ENCODE measurements around the gene KCNQ4.

Gene KCNQ4

GRCh38 chr1:40820911-40821693 is 37.5 kb downstream of the KCNQ4 start:
- DNase-seq: no peak

DNA sequence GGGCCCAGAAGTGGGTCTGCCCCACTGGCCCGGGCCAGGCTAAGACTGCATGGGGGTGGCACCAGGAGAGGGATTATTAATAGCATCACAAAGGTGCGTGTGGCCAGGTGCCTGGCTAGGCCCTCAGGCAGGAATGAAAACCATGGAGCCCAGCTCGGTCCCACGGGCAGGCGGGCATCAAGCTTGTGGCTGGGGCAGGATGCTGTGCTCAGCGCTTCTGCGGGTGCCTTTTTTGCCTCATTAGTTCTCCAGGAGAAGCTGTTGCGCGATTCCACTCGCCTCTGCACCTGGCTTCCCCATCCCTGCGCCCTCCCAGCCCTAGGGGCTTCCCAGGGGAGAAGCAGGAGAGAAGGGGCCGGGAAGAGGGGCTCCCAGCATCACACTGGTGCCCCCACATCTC is 39.3 kb downstream of the KCNQ4 start:
- no peak for DNase-seq

- DNase-seq: no peak
Measured at GRCh38 chr1:40823345-40823744, 39.8 kb downstream of the KCNQ4 start.

DNA sequence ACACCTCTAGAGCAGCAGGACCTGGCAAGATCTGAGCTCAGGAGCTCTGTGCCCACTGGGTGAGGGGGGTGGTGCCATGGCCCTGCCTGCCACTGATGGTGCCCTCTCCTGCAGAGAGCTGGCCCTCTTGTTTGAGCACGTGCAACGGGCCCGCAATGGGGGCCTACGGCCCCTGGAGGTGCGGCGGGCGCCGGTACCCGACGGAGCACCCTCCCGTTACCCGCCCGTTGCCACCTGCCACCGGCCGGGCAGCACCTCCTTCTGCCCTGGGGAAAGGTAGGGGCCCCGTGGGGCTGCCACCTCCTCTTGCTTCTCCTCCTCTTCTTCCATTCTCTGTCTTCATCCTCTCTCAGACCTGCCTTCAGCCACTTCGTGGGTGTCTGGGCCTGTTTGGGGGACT is 40.4 kb downstream of the KCNQ4 start:
- no peak for DNase-seq

DNA sequence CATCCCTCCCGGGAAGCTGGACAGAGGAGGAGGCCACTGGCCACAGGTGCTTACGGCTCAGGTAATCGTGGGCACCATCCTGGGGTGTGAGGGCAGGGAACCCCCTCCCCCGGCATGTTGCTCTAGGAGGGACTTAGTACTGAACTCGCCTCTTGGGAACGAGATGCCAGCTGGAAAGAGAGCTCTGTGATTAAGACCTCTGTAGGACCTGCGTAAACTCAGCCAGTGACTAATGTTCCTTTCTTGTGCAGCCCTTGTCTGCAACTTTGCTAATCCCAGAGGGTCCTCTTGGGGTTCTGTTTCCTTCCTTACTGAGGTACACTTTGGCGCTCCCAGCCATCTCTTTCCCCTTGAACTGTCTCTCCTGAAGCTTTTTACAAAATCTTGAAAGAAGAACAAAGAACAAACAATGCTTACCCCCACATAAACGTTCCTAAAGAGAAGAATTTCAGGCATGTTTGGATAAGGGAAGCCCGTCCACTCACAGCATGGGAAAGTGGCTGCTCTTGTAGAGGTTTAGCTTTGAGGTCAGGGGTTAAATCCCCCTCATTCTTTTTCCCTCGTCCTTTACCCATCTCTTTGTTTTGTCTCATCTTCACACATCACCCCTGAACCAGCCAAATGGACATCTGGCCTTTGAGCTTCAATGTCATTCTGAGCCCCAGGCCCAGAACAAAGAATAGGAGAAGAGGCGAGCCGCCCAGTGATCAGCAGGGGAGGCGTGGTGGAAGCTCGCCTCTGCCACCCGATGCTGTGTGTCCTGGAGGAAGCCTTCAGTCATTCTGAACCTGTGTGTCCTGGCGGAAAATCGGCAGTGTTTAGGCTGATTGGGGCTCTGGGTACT is 41.2 kb downstream of the KCNQ4 start:
- DNase-seq: peak; percentile 38

DNA sequence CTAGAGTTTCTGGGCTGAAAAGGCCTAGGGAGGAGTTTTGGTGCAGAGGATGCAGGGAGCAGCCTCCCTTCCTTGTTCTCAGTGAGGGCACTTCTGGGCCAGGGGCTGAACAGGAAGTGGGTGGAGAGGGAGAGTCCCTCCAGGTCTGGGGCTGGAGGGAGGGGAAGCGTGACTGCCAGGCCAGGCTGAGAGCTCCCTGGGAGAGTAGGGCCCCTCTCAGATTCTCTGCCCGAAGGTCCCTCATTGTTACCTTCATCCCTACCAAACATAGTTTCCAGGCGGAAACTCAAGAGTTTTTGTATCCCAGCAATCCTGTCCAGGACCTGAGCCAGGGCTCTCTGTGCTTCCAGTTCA is 41.8 kb downstream of the KCNQ4 start:
- DNase-seq: no peak

GRCh38 chr1:40825996-40826395 is 42.4 kb downstream of the KCNQ4 start:
- DNase-seq: no peak

- DNase-seq: no peak
Measured at GRCh38 chr1:40829631-40830245, 46.2 kb downstream of the KCNQ4 start.

GRCh38 chr1:40830419-40830943 is 46.9 kb downstream of the KCNQ4 start:
- DNase-seq: no peak

DNA sequence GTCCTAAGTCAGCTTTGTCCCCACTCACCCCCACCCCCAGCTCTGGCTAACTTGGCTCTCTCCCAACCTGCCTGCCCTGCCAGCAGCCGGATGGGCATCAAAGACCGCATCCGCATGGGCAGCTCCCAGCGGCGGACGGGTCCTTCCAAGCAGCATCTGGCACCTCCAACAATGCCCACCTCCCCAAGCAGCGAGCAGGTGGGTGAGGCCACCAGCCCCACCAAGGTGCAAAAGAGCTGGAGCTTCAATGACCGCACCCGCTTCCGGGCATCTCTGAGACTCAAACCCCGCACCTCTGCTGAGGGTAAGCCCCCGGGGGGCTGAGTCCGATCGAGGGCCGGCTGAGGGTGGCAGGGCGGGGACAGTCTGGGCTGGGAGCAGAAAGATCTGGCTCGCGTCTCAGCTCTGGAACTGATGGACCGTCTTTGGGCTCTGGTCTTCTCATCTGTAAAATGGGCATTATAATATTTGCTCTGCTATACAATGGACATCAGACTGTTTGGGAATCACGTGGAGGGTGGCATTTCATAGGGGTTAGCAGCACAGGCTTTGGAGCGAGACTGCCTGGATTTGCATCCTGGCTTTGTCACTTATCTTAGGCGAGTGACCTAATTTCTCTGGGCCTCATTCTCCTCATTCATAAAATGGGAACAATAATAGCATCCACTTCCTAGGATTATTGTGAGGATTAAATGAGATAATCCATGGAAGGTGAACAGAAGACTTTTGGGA is 47.6 kb downstream of the KCNQ4 start:
- no peak for DNase-seq

- DNase-seq: no peak
Measured at GRCh38 chr1:40833979-40834378, 50.4 kb downstream of the KCNQ4 start.

DNA sequence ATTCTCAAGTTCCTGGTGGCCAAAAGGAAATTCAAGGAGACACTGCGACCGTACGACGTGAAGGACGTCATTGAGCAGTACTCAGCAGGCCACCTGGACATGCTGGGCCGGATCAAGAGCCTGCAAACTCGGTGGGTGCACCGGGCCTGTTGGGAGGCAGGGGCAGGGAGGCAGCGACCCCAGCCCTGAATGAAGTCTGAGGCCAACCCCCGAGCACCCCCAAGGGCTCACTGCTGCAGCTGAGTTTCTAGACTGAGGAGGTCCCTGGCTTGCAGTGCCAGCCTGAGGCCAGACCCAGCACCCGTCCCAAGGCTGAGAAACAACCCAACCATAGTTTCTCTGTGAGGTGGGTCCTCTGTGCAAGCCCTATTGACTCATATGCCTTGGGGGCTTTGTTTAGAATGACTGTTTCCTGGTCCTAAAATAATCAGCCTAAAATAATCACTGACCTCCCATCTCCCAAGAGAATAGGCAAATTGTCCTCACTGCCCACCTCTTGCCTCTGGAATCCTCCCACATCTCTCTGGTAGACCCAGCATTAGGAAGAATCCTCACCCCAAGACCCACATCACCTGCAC is 51.5 kb downstream of the KCNQ4 start:
- no peak for DNase-seq

GRCh38 chr1:40836283-40836682 is 52.7 kb downstream of the KCNQ4 start:
- DNase-seq: no peak

- no peak for DNase-seq
Measured at GRCh38 chr1:40837601-40838000, 54.0 kb downstream of the KCNQ4 start.

DNA sequence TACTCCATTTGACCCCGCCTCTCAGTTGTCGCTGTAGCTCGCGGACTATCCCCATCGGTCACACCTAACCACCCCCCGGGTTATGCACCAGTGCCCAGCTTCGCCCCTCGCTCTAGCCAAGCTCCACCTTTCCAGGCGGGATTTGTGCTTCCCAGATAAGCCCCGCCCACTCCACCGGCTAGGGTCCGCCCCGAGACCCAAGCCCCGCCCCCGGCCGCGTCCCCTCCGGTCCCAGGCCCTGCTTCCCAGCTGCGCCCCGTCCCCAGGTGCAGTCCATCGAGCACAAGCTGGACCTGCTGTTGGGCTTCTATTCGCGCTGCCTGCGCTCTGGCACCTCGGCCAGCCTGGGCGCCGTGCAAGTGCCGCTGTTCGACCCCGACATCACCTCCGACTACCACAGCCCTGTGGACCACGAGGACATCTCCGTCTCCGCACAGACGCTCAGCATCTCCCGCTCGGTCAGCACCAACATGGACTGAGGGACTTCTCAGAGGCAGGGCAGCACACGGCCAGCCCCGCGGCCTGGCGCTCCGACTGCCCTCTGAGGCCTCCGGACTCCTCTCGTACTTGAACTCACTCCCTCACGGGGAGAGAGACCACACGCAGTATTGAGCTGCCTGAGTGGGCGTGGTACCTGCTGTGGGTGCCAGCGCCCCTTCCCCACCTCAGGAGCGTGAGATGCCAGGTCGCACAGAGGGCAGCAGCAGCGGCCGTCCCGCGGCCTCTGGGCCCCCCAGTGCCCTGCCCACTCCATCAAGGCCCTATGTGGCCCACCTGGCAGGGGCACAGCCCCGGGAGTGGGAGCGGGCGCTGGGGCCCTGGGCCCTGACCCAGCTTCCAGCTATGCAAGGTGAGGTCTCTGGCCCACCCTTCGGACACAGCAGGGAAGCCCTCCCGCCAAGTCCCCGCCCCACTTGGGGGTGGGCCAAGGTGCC is 54.7 kb downstream of the KCNQ4 start:
- no peak for DNase-seq

DNA sequence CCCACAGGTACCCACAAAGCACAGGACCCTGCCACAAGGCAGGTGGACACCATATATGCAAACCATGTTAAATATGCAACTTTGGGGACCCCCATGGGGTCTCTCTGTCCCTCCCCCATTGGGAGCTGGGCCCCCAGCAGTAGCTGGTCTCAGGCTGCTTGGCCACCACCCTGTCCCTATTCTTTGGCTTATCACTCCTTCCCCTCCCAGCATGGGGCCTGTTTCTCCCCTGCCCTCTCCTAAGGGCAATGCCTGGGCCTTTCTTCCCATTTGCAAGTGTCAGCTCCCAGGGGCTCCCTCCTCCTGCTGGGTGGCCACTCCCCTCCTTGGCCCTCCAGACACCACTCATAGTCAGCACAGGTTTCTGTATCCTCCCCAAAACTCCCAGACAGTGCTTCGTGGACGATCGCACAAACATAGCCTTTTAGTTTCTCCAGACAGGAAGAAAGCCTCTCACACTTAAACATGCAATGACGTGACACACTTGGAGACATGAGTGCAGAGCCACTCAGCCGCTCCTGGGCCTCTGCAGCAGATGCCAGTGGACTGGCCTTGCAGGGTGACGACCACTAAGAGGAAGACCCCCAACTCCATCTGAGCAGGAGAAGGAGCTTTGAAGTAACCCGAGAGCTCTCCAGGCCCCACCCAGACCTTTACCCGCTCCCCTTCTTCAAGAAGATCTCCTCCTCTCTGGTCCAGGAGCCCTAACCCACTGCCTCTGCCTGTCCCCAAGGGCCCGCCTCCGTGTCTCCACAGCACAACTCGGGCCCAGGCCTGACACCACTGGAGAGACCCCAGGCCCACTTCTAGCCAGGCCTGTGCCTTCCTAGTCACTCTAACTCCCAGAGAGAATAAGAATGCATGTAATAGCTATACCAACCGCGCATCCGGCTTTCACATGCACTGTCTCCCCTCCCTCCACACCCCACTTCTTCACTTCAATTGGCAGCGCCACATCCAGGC is 55.7 kb downstream of the KCNQ4 start:
- no peak for DNase-seq

GRCh38 chr1:40839943-40840335 is 56.4 kb downstream of the KCNQ4 start:
- no peak for DNase-seq

DNA sequence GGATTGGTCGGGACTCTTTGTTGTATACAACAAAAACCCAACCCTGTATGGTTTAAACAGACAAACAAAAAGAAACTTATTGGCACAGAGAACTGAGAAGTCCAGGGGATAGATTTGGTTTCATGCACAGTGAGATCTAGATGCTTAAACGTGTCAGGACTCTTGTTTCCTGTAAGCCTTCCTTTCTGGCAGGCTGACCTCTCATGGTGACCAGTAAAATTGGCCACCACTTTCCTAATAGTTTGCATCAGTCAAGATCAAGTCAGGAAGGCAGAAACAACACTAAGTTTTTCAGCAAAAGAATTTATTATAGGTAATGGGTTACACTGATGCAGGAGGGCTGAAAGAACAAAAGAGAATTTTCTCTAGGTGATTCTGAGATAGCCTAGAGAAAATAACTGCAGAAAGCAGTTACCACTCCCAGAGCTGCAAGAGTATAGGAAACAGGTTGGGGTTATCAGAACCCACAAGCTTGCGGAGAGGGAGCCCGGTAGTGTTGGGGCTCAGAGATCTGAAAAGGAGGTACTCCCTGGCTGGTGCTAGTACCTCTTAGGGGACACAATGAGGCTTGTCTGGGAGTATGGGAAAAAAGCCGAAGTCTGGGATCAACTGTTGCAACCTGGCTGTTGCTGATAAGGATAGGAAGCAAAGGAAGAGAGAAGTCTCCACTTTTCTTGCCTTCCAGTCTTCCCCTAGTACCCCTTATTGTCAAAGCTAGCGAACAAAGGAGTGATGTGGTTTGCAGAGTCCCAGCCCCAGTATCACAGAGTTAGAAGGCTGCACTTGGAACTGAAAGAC is 57.1 kb downstream of the KCNQ4 start:
- no peak for DNase-seq

DNA sequence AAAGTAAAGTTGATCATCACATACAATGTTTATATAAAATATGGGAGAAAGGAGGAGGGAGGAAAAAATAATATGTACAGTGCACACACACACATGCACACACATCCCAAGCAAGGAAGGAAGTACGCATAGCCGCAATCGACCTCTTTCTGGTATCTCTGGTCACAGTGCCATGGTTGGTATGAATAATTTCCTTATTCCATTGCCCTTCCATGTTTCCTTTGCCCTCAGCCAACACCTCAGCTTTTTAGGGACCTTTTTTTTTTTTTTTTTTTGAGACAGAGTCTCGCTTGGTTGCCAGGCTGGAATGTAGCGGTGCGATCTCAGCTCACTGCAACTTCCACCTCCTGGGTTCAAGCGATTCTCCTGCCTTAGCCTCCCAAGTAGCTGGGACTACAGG is 58.0 kb downstream of the KCNQ4 start:
- no peak for DNase-seq

Data from fibroblast of skin of abdomen (primary cell).